Esophagus muscularis mucosa (tissue), 2 donors: ENCODE measurements around the gene UXT.

Experiments
- POLR2A ChIP-seq: fragments of 450-650 bp; IDR thresholded peaks from one replicate; pipeline ENCODE4 v1.6.1; 2017; ENCODE audit warnings: antibody characterized with exemption, moderate library complexity, mild to moderate bottlenecking, low read depth
- POLR2AphosphoS5 ChIP-seq, 2 donors: sonication (generic); formaldehyde crosslinking; IDR thresholded peaks; one replicate each; pipeline ENCODE4 v1.6.1; 2017; ENCODE audit warnings: antibody characterized with exemption in 2 of 2

- TF ChIP-seq POLR2A: no peak
- TF ChIP-seq POLR2AphosphoS5 (IDR thresholded peaks at IDR 0.05): no peak
Observed at GRCh38 chrX:47634871-47635575, 24.0 kb downstream of the UXT start.
